ENCODE results near the gene FOCAD.

FOCAD gene

DNA sequence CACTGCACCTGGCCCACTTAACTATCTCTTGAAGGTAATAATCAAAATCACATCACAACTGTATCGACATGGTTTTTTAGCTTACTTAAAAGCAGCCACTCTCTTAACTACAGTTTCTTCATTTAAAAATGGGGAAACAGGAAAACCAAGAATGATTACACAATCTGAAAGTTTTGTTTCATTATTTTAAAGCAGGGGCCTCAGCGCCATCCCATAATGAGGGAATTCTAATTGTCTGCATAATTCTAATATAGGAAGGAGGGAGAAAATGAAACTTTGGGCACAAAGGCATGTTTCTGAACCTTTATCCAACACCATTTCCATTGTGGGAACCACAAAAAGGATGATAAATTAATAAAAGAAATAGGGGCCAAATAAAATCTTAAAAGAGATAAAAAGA is 339.8 kb downstream of the FOCAD start:
- DNase-seq = no peak

DNA sequence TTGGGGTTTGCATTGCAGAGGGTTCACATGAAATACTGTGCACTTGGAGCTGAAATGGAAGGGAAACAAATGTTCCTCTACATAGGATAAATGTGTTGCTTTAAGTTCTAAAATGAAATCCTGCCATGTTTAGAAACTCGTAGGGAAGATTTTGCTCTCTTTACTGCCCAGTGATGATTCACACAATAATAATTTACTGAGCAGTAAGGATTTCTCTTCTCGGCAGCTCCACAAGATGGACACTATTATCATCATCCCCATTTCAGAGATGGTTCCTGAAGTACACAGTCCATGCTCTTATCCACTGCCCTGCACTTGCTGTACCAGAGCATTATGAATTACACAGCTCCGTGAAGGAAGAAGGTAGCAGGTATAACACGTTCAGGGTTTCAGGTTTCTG is 343.2 kb downstream of the FOCAD start:
- no peak for DNase-seq

- DNase-seq = no peak
Observed at GRCh38 chr9:21028466-21028865, 344.4 kb downstream of the FOCAD start.

- no peak for DNase-seq
Observed at GRCh38 chr9:21029661-21030060, 345.6 kb downstream of the FOCAD start.

DNA sequence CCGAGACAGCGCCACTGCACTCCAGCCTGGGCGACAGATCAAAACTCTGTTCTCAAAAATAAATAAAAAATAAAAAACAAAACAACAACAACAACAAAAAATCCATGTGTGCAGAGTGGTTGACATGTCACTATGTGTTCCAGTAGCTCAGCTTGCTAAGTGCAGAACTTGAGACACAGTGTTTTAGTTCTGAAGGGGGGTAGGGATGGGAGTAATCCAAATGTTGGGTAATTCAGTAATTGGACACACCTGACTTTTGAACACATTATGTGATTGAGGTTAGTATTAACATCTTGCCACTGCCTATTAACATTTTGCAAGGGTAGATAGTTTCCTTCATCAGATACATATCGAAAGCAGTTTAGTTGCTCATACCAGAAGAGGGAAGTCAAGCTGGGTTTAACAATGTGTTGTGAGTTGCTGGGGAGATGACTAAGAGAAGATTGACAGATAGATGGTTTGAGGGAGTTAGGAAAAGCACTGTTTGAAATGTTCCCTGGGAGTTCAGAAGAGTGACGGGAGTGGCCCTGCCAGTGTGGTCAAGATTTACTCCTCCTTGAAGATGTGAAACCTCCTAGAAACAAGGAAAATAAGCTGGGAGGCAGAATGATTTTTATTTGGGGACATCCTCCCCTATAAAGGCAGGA is 346.5 kb downstream of the FOCAD start:
- peak in 2 of 14 donors; percentile 14 to 17 for DNase-seq

DNA sequence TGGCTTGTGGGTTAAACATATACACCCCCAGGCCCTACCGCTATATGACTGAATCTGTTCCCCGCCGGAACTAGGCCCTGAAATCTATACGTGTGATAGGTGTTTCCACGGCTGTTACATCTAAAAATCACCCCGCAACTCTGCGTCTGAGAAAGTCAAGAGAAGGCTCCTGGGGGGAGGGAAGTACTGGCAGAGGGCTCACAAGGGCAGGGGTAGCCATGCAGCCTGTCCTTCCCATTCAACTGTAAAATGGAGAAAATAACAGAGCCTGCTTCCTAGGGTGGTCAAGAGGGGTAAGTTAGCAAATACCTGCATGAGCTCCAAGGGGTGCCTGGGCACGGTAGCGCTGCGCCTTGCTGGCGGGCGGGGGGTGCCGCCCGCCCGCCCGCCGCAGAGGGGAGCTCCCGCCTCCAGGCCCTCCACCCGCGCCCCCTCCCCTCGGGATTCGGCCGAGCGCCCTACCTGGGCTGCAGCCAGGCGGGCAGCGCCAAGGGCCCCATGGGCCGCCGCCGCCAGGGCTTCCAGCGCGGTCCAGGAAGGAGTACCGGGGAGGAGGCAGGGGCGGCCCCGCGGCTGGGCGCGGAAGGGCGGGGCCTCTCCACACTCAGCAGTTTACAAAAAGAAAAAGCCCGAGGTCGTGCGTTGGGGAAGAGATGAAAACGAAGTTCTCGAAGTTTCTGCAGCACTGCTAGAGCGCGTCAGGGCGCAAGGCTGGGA is 347.2 kb downstream of the FOCAD start, which contains the start of gene HACD4:
TSS of gene HACD4 (minus strand) at position 550 of the 717 bp plus-strand sequence. CDS start at position 500, 50 bp downstream.
- DNase-seq = peak in 10 of 14 donors; percentile 7 to 71 (median 38)

DNA sequence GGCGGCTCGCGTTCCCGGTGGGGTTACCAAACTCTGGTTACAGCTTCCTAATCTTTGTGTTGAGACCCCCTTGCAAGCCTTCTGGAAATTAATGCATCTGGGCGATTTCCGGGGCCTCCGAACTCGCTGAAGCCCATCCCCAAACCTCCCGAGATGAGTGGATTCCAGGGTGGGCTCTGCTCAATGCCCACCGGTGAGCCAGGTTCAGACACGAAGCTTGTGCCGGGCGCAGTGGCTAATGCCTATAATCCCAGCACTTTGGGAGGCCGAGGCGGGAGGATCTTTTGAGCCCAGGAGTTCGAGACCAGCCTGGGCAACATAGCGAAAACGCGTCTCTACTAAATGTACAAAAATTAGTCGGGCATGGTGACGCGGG is 347.7 kb downstream of the FOCAD start:
- DNase-seq = peak in 1 of 14 donors; percentile 38

DNA sequence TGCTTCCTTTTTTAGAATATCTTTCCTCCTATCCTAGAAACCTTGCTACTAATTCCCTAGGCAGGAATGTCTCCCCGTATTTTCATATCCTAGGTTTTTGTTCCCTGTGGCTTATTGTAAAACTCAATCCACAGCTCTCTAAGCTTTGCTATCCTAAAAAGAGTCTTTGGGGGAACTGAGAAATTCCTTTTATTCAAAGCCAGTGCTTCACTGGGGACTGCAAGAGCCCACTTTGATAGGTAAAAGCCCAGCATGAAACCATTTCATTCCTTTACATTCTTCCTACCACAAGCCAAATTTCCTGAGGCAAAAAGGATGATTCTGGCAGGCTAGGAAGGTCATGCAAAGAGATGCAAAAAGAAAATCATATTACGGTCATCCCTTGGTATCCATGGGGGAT is 353.2 kb downstream of the FOCAD start:
- no peak for DNase-seq

- no peak for DNase-seq
Observed at GRCh38 chr9:21039302-21039701, 355.2 kb downstream of the FOCAD start.

- no peak for DNase-seq
Observed at GRCh38 chr9:21042466-21042865, 358.4 kb downstream of the FOCAD start.

- no peak for DNase-seq
Observed at GRCh38 chr9:21043841-21044240, 359.8 kb downstream of the FOCAD start.
